Activated naive CD4-positive, alpha-beta T cell treated with anti-CD3 and anti-CD28 coated beads, Interleukin-2, amount 50 U/mL, for 72 hours (primary cell): ENCODE data around the gene RPL18. TPM values are rescaled to one million over a fixed set of nuclear protein-coding genes. Genes with fewer than 3 reads are reported as not detected.
"Not testable (repeated sequence)": the region's sequence is repeated elsewhere in the genome, so short reads cannot be mapped to it uniquely, and the experiment has no call there.

ENCODE experiments used
- ATAC-seq, 2 donors: fragments of 150-1000 bp; cut with Tn5 transposase; 2 replicates each; pipeline ENCODE4 v1.10.0; 2021; ENCODE audit warnings: mild to moderate bottlenecking in 2 of 2, moderate library complexity in 2 of 2
- DNase-seq, 2 donors: peaks; one replicate each; pipeline ENCODE4 v3.0.0; 2021 to 2022; ENCODE audit warnings: low spot score in 2 of 2
- H3K27ac Mint-ChIP-seq, 2 donors: one replicate each; pipeline ENCODE4 v1.8.0; 2022; ENCODE audit warnings: mild to moderate bottlenecking in 2 of 2, mixed read lengths in 2 of 2
- H3K36me3 Mint-ChIP-seq, 2 donors: one replicate each; pipeline ENCODE4 v1.8.0; 2022; ENCODE audit warnings: mixed read lengths in 2 of 2
- H3K9me3 Mint-ChIP-seq, 2 donors: one replicate each; pipeline ENCODE4 v1.8.0; 2022; ENCODE audit warnings: mixed read lengths in 2 of 2
- total RNA-seq, 2 donors: library from RNA; stranded (reverse); gene quantifications; one replicate each; pipeline ENCODE4 v1.2.3, GENCODE V29; 2022

The RPL18 gene
- total RNA-seq, 2 donors from 2014 or later: 2,030 to 2,264 TPM

DNA sequence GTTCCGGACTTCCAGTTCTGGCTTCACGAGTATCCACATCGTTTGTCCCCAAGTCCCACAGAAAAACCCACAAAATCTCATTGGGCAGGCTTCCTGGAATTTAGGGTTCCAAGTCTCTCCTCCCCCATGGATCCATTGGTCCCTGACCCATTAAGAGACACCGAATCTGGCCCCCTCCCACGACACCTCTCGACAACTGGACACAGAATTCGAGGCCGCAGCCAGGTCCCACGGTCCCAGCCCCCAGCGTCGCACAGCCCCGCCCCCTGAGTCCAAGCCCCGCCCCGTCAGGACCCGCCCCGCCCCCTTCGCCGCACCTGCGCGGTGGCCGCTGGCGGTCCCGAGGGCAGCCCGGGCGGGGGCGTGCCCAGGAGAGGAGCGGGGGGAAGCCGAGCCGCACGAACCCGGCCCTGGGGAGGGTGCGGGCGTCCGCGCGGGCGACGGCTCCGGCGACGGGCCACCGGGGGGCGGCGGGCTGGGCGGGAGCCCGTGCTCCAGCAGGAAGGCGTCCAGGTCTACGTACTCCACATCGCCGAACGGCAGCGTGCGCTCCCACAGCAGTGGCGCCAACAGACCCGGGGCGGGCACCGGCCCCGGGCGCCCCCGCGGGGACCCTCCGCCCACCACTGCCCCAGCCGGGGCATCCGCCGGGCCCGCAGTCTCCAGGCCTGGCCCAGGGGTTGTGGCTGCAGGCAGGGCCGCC, 16.4 kb upstream of the RPL18 start:
- peaks cover 0 to 17% of the 10 kb centered on the region in 2 donors for H3K36me3 Mint-ChIP-seq
- H3K9me3 Mint-ChIP-seq: peaks cover 0 to 11% of the 10 kb centered on the region in 2 donors
- ATAC-seq (peak; percentile 25 to 30), DNase-seq (peak; percentile 80 to 81)
- peak overlapping the region; percentile 72 to 93 for H3K27ac Mint-ChIP-seq

DNA sequence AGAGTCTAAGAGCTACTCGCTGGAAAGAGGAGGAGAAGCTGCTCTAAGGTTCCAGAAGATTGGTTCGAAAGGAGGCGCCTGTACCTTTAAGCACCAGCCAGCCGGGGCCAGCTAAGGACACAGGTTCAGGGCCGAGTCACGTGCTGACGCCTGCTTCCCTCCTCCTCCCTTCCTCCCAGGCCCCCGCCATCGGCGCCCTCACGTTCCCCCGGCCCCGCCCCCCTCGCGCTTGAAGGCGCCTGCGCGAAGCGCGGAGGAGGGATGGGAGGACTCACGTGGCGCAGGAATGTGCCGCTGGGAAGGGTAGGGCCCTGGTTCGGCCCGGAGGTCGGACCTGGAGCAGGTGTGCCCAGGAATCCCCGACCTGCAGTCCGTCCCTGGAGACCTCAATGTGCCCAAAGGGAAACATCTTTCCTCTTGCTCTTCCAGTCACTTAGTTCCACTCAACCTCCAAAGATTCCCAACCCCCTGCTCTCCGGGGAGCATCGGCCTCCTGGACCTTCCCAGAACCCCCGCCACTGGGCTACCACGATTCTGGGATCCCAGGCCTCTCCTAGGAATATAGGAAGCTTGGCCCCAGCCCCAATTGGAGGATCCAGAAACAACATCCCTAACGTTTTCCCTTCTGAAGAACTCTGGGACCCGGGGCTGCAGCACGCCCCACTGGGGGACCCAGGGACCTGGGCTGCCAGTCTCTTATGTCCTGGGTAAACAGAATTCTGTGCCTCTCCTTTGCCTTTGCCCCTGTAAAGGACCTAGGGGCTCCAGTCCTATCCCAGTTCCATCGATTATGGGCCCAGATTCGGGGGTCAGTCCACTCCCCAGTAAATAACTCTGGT, 15.7 kb upstream of the RPL18 start:
- DNase-seq (peak; percentile 92 to 93), ATAC-seq (peak; percentile 47 to 67)
- H3K36me3 Mint-ChIP-seq: peaks cover under 1 to 22% of the 10 kb centered on the region in 2 donors
- H3K9me3 Mint-ChIP-seq: peaks cover 0 to 11% of the 10 kb centered on the region in 2 donors
- peak overlapping the region; percentile 72 to 93 for H3K27ac Mint-ChIP-seq

DNA sequence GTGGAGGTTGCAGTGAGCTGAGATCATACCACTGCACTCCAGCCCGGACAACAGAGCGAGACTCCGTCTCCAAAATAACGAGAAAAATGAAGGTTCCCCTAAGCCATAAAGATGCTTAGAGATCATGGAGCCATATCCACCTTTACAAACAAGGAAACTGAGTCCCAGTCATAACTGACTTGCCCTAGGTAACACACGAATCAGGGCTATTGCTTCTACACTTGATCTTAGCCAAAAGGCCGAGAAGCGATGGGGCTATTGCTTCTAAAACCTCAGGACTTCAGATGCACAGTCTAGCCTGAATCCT, 15.0 kb upstream of the RPL18 start:
- DNase-seq: no peak

DNA sequence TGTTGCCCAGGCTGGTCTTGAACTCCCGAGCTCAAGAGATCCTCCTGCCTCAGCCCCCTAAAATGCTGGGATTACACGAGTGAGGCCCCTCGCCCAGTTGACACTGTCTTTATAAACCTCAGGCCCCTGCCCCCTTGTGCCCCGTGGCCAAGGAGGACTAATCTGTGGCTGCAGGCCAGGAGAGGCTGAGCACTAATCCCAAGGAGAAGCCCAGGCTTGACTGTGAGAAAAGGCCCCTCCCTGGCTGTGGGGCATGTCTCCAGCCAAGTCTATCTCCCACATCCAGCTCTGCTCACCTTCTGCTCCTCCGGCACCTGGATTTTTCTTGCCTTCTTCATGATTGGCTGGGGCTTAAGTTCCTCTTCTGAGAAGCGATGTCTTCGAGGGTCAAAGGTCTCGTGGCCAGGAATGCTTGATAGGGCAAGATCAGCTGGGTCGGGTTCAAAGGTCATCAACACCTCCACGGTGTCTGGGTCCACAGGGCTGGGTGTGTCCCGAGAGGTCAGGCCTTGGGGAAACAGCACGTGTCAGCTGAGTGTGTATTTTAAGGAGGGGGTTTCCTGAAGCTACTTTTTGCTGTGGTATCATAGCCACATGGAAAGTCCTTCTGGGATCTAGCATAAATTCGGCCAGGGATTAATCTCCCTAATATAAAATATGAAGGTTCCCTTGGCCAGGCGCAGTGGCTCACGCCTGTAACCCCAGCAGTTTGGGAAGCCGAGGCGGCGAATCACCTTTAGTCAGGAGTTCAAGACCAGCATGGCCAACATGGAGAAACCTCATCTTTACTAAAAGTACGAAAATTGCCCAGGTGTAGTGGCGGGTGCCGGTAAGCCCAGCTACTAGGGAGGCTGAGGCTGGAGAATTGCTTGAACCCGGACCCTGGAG, 14.4 kb upstream of the RPL18 start:
- Mint-ChIP-seq H3K27ac (peak overlapping the region in 1 of 2 donors; percentile 93), H3K9me3 (peaks cover 0 to 7% of the 10 kb centered on the region in 2 donors), H3K36me3 (peaks cover 4 to 16% of the 10 kb centered on the region in 2 donors)
- DNase-seq (no peak), ATAC-seq (no peak)

More for the DNA sequence above, 15.0 kb upstream of the RPL18 start:
- Mint-ChIP-seq H3K36me3 (peaks cover 4 to 22% of the 10 kb centered on the region in 2 donors), H3K9me3 (peaks cover 0 to 11% of the 10 kb centered on the region in 2 donors), H3K27ac (peak overlapping the region; percentile 72 to 93)
- no peak for ATAC-seq

DNA sequence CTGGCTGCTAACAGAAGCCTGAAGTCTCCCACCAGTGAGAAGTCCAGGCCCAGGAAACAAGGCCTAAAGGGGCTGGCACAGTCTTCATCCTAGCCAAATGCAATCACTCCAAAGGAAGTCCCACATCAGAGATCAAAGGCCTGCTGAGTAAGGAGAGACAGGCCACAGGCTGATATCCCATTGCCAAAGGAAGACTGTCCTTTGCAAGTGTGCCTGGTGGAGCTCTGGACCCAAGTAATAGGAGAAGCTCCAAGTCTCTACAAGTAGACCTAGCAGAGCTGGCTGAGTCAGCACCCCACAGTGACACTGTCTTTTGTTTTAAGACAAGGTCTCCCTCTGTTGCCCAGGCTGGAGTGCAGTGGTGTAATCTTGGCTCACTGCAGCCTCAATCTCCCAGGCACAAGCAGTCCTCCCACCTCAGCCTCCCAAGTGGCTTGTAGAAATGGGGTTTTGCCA, 13.7 kb upstream of the RPL18 start:
- DNase-seq (no peak), ATAC-seq (no peak)
- H3K9me3 Mint-ChIP-seq: peaks cover 0 to 3% of the 10 kb centered on the region in 2 donors
- H3K27ac Mint-ChIP-seq: peak overlapping the region; percentile 55 to 93
- H3K36me3 Mint-ChIP-seq: peaks cover 4 to 9% of the 10 kb centered on the region in 2 donors

DNA sequence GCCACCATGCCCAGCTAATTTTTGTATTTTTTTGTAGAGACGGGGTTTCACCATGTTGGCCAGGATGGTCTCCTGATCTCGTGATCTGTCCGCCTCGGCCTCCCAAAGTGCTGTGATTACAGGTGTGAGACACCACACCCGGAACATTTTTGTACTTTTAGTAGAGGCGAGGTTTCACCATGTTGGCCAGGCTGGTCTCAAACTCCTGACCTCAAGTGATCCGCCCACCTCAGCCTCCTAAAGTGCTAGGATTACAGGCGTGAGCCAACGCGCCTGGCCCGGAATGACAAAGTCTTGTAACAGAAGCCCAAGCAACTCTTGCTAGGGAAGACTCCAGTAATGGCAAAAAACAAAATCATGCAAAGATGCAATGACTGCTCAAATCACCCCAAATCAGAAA, 13.3 kb upstream of the RPL18 start:
- not testable (repeated sequence) for DNase-seq, H3K9me3 Mint-ChIP-seq, ATAC-seq, H3K36me3 Mint-ChIP-seq
- peak overlapping the region; percentile 55 to 93 for H3K27ac Mint-ChIP-seq

DNA sequence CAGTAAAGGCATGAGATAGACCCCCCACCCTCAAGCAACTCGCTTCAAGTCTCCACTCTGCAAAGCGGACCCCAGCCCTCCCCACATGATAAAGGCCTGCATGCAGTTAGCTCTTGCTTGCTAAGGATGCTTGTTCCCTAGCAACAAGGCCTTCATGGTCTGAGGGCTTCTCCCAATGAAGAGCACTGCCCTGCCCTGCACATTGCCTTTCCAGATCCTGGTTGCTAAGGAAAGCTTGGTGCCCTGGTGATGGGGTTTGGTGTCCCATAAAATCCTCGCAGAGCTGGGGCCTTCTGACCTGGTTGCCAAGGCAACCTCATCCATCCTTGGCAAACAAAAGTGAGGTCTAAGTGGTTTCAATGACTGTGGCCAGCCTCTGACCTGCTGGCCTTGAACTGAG, 12.2 kb upstream of the RPL18 start:
- Mint-ChIP-seq H3K9me3 (no peaks in the 10 kb centered on the region), H3K36me3 (peaks cover 4 to 6% of the 10 kb centered on the region in 2 donors), H3K27ac (peak overlapping the region in 1 of 2 donors; percentile 93)
- no peak for DNase-seq
- ATAC-seq: no peak

DNA sequence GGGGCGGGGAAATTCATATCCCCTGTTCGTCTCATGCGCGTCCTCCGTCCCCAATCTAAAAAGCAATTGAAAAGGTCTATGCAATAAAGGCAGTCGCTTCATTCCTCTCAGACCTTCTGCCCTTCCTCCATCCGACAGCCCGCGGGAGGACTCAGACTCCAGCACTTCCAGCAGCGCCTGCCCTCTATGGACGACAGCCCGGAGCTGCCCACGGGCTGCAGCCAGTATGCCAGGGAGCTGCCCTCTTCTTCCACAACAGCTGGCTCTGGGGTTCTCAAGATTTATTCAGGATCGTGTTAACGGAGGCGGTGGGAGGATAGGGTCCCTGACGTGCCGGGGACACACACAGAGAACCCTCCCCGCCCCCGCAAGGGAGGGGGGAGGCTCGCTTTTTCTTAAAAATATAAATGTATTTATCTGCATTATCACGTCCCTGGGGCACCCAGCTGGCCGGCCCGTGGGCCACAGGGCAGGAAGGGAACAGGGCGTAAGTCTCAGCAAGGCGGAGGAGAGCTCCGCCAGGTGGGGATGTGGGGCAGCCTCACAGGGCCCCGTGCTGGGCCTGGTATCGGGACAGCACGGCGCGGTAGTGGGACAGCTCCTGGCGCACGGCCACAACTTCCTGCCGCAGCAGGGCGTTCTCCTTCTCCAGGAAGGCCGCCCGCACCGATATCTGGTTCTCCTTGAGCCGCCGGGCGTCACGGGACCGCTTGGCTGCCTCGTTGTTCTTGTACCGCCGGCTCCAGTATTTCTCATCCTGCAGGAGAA, 11.5 kb upstream of the RPL18 start:
- H3K27ac Mint-ChIP-seq: peak overlapping the region in 1 of 2 donors; percentile 79
- DNase-seq (no peak), ATAC-seq (no peak)
- peaks cover 4 to 6% of the 10 kb centered on the region in 2 donors for H3K36me3 Mint-ChIP-seq
- no peaks in the 10 kb centered on the region for H3K9me3 Mint-ChIP-seq

DNA sequence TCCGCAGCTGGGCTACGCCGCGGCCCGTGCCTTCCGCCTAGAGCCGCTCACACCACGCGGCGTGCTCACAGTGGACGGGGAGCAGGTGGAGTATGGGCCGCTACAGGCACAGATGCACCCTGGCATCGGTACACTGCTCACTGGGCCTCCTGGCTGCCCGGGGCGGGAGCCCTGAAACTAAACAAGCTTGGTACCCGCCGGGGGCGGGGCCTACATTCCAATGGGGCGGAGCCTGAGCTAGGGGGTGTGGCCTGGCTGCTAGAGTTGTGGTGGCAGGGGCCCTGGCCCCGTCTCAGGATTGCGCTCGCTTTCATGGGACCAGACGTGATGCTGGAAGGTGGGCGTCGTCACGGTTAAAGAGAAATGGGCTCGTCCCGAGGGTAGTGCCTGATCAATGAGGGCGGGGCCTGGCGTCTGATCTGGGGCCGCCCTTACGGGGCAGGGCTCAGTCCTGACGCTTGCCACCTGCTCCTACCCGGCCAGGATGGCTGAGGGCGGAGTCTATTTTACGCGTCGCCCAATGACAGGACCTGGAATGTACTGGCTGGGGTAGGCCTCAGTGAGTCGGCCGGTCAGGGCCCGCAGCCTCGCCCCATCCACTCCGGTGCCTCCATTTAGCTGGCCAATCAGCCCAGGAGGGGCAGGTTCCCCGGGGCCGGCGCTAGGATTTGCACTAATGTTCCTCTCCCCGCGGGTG, 10.8 kb upstream of the RPL18 start:
- no peak for ATAC-seq
- Mint-ChIP-seq H3K27ac (peak overlapping the region; percentile 22 to 56), H3K9me3 (no peaks in the 10 kb centered on the region), H3K36me3 (peaks cover 4 to 6% of the 10 kb centered on the region in 2 donors)
- peak in 1 of 2 donors; percentile 59 for DNase-seq

DNA sequence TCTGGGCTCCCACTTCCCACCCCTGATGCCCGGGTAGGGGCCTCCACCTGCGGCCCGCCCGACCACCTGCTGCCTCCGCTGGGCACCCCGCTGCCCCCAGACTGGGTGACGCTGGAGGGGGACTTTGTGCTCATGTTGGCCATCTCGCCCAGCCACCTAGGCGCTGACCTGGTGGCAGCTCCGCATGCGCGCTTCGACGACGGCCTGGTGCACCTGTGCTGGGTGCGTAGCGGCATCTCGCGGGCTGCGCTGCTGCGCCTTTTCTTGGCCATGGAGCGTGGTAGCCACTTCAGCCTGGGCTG, 10.3 kb upstream of the RPL18 start:
- H3K27ac Mint-ChIP-seq: peak overlapping the region in 1 of 2 donors; percentile 56
- peaks cover 4 to 6% of the 10 kb centered on the region in 2 donors for H3K36me3 Mint-ChIP-seq
- H3K9me3 Mint-ChIP-seq: no peaks in the 10 kb centered on the region
- DNase-seq (no peak), ATAC-seq (no peak)

DNA sequence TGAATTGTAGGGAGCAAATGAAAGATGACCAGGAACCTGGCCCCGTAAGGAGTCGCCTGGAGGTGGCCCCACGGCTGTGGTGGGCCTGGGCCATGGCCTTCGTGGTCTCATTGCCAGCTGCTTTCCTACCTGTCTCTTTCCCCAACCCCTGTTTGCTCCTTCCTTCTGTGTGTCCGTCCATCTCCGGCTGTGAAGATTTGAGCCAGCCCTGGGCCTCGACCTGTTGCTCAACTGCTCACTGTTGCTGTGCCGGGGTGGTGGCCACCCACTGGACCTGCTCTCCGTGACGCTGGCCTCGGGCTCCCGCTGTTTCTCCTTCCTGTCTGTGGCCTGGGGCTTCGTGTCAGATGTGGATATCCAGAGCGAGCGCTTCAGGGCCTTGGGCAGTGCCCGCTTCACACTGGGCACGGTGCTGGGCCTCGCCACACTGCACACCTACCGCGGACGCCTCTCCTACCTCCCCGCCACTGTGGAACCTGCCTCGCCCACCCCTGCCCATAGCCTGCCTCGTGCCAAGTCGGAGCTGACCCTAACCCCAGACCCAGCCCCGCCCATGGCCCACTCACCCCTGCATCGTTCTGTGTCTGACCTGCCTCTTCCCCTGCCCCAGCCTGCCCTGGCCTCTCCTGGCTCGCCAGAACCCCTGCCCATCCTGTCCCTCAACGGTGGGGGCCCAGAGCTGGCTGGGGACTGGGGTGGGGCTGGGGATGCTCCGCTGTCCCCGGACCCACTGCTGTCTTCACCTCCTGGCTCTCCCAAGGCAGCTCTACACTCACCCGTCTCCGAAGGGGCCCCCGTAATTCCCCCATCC, 9.7 kb upstream of the RPL18 start:
- Mint-ChIP-seq H3K27ac (peak overlapping the region; percentile 55 to 58), H3K9me3 (no peaks in the 10 kb centered on the region), H3K36me3 (peaks cover 8 to 10% of the 10 kb centered on the region in 2 donors)
- ATAC-seq (no peak), DNase-seq (no peak)

DNA sequence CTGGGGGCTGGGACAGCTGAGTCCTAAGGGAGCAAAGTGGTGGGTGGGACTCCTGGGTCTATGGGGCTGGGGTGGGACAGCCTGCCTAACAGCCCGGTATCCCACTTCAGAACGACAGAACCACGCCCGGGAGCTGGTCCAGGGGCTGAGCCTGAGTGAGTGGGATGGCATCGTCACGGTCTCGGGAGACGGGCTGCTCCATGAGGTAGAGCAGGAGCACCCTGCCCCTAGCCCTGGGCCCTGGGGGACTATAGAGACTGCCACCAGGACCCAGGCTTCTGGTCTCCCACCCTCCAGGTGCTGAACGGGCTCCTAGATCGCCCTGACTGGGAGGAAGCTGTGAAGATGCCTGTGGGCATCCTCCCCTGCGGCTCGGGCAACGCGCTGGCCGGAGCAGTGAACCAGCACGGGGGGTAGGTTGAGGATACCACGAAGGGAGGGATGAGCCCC, 8.9 kb upstream of the RPL18 start:
- Mint-ChIP-seq H3K27ac (no peak overlapping the region), H3K9me3 (no peaks in the 10 kb centered on the region), H3K36me3 (peaks cover 12 to 14% of the 10 kb centered on the region in 2 donors)
- ATAC-seq (no peak), DNase-seq (no peak)

DNA sequence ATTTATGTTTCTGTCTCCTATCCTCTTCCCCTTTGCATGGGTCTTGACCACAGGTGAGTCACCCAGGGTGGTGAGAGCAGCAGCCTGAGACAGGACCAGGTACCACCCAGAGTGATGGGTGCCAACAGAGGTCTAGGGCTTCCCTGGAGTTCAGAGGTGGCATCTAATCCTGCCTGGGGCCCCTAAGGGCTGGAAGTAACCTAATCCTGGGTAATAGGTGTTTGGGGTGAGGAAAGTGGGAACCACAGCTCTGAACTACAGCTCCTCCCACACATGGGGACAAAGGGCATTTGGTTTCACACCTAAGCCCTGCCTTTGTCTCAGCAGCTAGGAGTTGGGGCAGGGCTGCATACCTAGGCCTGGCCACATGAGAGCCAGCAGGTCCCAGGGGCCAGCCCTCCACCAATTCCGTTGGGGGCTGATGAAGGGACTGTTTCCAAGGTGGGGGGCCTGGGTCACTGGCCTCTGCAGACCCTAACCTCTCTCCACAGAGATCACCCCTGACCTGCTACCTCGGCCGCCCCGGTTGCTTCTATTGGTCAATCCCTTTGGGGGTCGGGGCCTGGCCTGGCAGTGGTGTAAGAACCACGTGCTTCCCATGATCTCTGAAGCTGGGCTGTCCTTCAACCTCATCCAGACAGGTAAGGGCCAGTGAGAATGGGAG, 8.4 kb upstream of the RPL18 start:
- ATAC-seq: peak in 1 of 2 donors; percentile 57
- no peak overlapping the region for H3K27ac Mint-ChIP-seq

DNA sequence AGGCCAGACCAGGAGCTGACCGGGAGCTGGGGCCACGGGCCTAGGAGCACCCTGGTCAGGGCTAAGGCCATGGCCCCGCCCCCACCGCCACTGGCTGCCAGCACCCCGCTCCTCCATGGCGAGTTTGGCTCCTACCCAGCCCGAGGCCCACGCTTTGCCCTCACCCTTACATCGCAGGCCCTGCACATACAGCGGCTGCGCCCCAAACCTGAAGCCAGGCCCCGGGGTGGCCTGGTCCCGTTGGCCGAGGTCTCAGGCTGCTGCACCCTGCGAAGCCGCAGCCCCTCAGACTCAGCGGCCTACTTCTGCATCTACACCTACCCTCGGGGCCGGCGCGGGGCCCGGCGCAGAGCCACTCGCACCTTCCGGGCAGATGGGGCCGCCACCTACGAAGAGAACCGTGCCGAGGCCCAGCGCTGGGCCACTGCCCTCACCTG, 6.9 kb upstream of the RPL18 start:
- DNase-seq (no peak), ATAC-seq (no peak)
- Mint-ChIP-seq H3K9me3 (no peaks in the 10 kb centered on the region), H3K36me3 (peaks cover 23 to 27% of the 10 kb centered on the region in 2 donors), H3K27ac (no peak overlapping the region)

More for the DNA sequence above, 8.4 kb upstream of the RPL18 start:
- no peak for DNase-seq
- H3K36me3 Mint-ChIP-seq: peaks cover 14 to 16% of the 10 kb centered on the region in 2 donors
- no peaks in the 10 kb centered on the region for H3K9me3 Mint-ChIP-seq
